H9 (cell line): ENCODE measurements around the gene RFX8. TPM values are rescaled to one million over a fixed set of nuclear protein-coding genes. Genes with fewer than 3 reads are reported as not detected.

Source experiments
- DNase-seq: peaks from one replicate; pipeline ENCODE4 v3.0.0-alpha.2; 2017
- H2AFZ ChIP-seq: one replicate; pipeline ENCODE4 v1.6.1; 2013; ENCODE audit warnings: mild to moderate bottlenecking, low read length, control low read depth, moderate library complexity
- H2AK5ac ChIP-seq: 2 replicates; pipeline ENCODE4 v1.6.1; 2013; ENCODE audit warnings: low read length, control low read depth, mixed read lengths; ENCODE audit not compliant: insufficient read length
- H2BK120ac ChIP-seq: one replicate; pipeline ENCODE4 v1.6.1; 2013; ENCODE audit warnings: low read depth, mild to moderate bottlenecking, low read length, control low read depth, inconsistent platforms; ENCODE audit not compliant: poor library complexity, severe bottlenecking
- H2BK12ac ChIP-seq: 2 replicates; pipeline ENCODE4 v1.6.1; 2013; ENCODE audit warnings: low read length, control low read depth, mixed read lengths, low read depth; ENCODE audit not compliant: insufficient read length
- H2BK15ac ChIP-seq: 2 replicates; pipeline ENCODE4 v1.6.1; 2013; ENCODE audit warnings: low read depth, low read length, control low read depth
- H2BK20ac ChIP-seq: one replicate; pipeline ENCODE4 v1.6.1; 2013; ENCODE audit warnings: low read depth, mild to moderate bottlenecking, low read length, control low read depth, inconsistent platforms; ENCODE audit not compliant: poor library complexity, severe bottlenecking
- H2BK5ac ChIP-seq: 2 replicates; pipeline ENCODE4 v1.6.1; 2013; ENCODE audit warnings: low read length, control low read depth, mixed read lengths; ENCODE audit not compliant: insufficient read length
- H3K14ac ChIP-seq: 2 replicates; pipeline ENCODE4 v1.6.1; 2013; ENCODE audit warnings: low read length, control low read depth; ENCODE audit not compliant: insufficient read depth
- H3K18ac ChIP-seq: 2 replicates; pipeline ENCODE4 v1.6.1; 2013; ENCODE audit warnings: low read depth, mild to moderate bottlenecking, mixed read lengths, low read length, control low read depth; ENCODE audit not compliant: insufficient read length
- H3K23ac ChIP-seq: 2 replicates; pipeline ENCODE4 v1.6.1; 2013; ENCODE audit warnings: low read length, control low read depth, mixed read lengths, low read depth; ENCODE audit not compliant: insufficient read length
- H3K23me2 ChIP-seq: 2 replicates; pipeline ENCODE4 v1.6.1; 2013; ENCODE audit warnings: low read depth, mild to moderate bottlenecking, mixed read lengths, low read length, control low read depth; ENCODE audit not compliant: insufficient read length, poor library complexity, severe bottlenecking
- H3K27ac ChIP-seq: 2 replicates; pipeline ENCODE4 v1.5.1; 2013; ENCODE audit warnings: low read length, control low read depth, mixed read lengths, low read depth; ENCODE audit not compliant: insufficient read length
- H3K27me3 ChIP-seq: 2 replicates; pipeline ENCODE4 v1.6.1; 2013; ENCODE audit warnings: low read length, control low read depth, inconsistent platforms; ENCODE audit not compliant: insufficient read depth
- H3K4ac ChIP-seq: 2 replicates; pipeline ENCODE4 v1.6.1; 2013; ENCODE audit warnings: low read depth, mild to moderate bottlenecking, control low read depth, inconsistent platforms, low read length, moderate library complexity
- H3K4me1 ChIP-seq: 2 replicates; pipeline ENCODE4 v1.6.1; 2013; ENCODE audit warnings: low read length, control low read depth, inconsistent platforms; ENCODE audit not compliant: insufficient read depth
- H3K4me2 ChIP-seq: 2 replicates; pipeline ENCODE4 v1.6.1; 2013; ENCODE audit warnings: low read length, control low read depth, mixed read lengths; ENCODE audit not compliant: insufficient read length, insufficient read depth
- H3K56ac ChIP-seq: 2 replicates; pipeline ENCODE4 v1.6.1; 2013; ENCODE audit warnings: low read depth, mild to moderate bottlenecking, mixed read lengths, low read length, control low read depth; ENCODE audit not compliant: insufficient read length
- H3K79me1 ChIP-seq: 2 replicates; pipeline ENCODE4 v1.6.1; 2013; ENCODE audit warnings: low read depth, mild to moderate bottlenecking, moderate library complexity, low read length, control low read depth, inconsistent platforms; ENCODE audit not compliant: insufficient read depth, poor library complexity, severe bottlenecking
- H3K79me2 ChIP-seq: 2 replicates; pipeline ENCODE4 v1.6.1; 2013; ENCODE audit warnings: low read length, control low read depth, inconsistent platforms; ENCODE audit not compliant: insufficient read depth
- H3K9ac ChIP-seq: 2 replicates; pipeline ENCODE4 v1.6.1; 2013; ENCODE audit warnings: low read length, control low read depth, mixed read lengths; ENCODE audit not compliant: insufficient read length; ENCODE audit errors: extremely low read depth
- H3K9me3 ChIP-seq: one replicate; pipeline ENCODE4 v1.6.1; 2013; ENCODE audit warnings: low read depth, low read length, inconsistent platforms; ENCODE audit not compliant: control insufficient read depth
- H3T11ph ChIP-seq: one replicate; pipeline ENCODE4 v1.6.1; 2013; ENCODE audit warnings: mild to moderate bottlenecking, low read length, control low read depth, inconsistent platforms
- H4K20me1 ChIP-seq: one replicate; pipeline ENCODE4 v1.6.1; 2013; ENCODE audit not compliant: control insufficient read depth, insufficient read length, insufficient read depth
- H4K5ac ChIP-seq: 2 replicates; pipeline ENCODE4 v1.6.1; 2013; ENCODE audit warnings: low read depth, mild to moderate bottlenecking, mixed read lengths, low read length, control low read depth; ENCODE audit not compliant: insufficient read length
- H4K8ac ChIP-seq: replicated peaks from 2 replicates; pipeline ENCODE4 v1.6.1; 2013; ENCODE audit warnings: low read length, control low read depth, mixed read lengths, low read depth; ENCODE audit not compliant: insufficient read length
- H4K91ac ChIP-seq: 2 replicates; pipeline ENCODE4 v1.6.1; 2013; ENCODE audit warnings: low read depth, mild to moderate bottlenecking, moderate library complexity, mixed read lengths, low read length, control low read depth; ENCODE audit not compliant: insufficient read length
- H3K27ac Mint-ChIP-seq, 3 experiments: 2 replicates in 2 of 3; 3 replicates in 1 of 3; pipeline ENCODE4 v1.8.0; 2020 to 2021; ENCODE audit warnings: mixed read lengths in 3 of 3, mild to moderate bottlenecking in 1 of 3, moderate library complexity in 1 of 3
- H3K27me3 Mint-ChIP-seq: 2 replicates; pipeline ENCODE4 v1.8.0; 2021; ENCODE audit warnings: low read depth, mild to moderate bottlenecking, moderate library complexity, mixed read lengths
- H3K36me3 Mint-ChIP-seq, 3 experiments: 2 replicates in 2 of 3; 3 replicates in 1 of 3; pipeline ENCODE4 v1.8.0; 2020 to 2021; ENCODE audit warnings: low read depth in 3 of 3, mixed read lengths in 3 of 3; ENCODE audit not compliant: insufficient read depth in 1 of 3
- H3K4me1 Mint-ChIP-seq, 2 experiments: 2 replicates each; pipeline ENCODE4 v1.8.0; 2020; ENCODE audit warnings: mixed read lengths in 2 of 2
- H3K4me3 Mint-ChIP-seq, 2 experiments: 2 replicates in 1 of 2; 3 replicates in 1 of 2; pipeline ENCODE4 v1.8.0; 2020 to 2021; ENCODE audit warnings: mild to moderate bottlenecking in 2 of 2, mixed read lengths in 2 of 2, moderate library complexity in 1 of 2
- H3K9me3 Mint-ChIP-seq, 2 experiments: 2 replicates in 1 of 2; 3 replicates in 1 of 2; pipeline ENCODE4 v1.8.0; 2020; ENCODE audit warnings: mild to moderate bottlenecking in 2 of 2, mixed read lengths in 2 of 2, moderate library complexity in 1 of 2
- WGBS: extraction: QIAGEN DNeasy Blood & Tissue Kit; methylation state at CpG from one replicate; pipeline ENCODE4 v1.1.7; 2013; ENCODE audit warnings: missing lambda C conversion rate, low lambda C conversion rate, mixed read lengths; ENCODE audit not compliant: insufficient read length; ENCODE audit errors: extremely low coverage; 5-methylcytosine and 5-hydroxymethylcytosine counted together
- total RNA-seq: library from RNA; stranded (reverse); gene quantifications from 2 replicates; pipeline ENCODE4 v1.2.1, GENCODE V29; 2021
- TF ChIP-seq, protein P1 (sequence below): fragments of 200-600 bp; sonication (generic); conservative IDR thresholded peaks from 3 replicates; pipeline ENCODE4 v1.8.0; 2021; ENCODE audit warnings: antibody characterized with exemption, mild to moderate bottlenecking

The RFX8 gene
- total RNA-seq, 1 experiment from 2014 or later: 0.22 TPM

DNA sequence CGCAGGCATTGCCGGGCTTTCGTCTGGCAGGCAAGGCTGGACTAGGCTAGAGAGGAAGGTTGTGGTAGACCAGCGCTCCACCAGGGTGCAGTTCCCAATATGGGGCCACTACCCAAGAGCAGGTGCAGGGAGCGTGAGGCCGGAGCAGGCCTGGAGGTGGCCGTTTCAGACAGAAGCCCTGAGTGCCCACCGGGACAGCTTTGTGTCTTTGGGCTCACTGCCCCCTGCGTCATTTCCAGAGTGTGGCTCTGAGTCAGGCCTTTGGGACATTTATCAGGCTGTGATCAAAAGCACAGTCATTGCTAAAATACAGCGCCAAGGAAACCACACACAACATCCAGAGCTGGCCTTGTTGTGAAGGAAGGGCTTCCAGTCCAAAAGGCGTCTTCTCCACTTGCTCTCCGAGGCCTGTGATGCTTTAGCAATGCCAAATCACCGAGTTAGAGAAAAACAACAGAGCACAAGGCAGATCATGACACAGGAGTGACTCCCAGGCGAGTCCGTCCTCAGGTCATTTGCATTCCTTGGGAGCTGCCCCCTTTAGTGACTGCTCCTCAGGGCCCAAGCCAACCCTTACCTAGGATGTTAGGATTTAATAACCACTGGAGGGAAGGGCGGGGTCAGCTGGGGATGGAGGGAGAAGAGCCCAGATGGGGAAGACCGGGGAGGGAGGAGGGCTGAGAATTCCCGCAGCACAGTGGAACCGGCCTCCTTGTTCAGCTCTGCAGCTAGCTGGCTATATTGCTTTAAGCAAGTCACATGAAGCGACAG lies 42.3 kb downstream of the RFX8 start:
- 0 out of 2 replicates have a peak, but pooled peaks cover 4% of the 10 kb centered on the region for H3K4me1 ChIP-seq
- H3K4me1 Mint-ChIP-seq: peaks cover 12 to 20% of the 10 kb centered on the region in 2 experiments
- H3K79me2 ChIP-seq: no peaks in the 10 kb centered on the region
- no peak overlapping the region for H4K8ac ChIP-seq
- H3K23me2 ChIP-seq: no peaks in the 10 kb centered on the region
- H3K4me2 ChIP-seq: no peak overlapping the region
- H4K91ac ChIP-seq: no peak overlapping the region
- H3K79me1 ChIP-seq: no peaks in the 10 kb centered on the region
- H3K36me3 Mint-ChIP-seq: no peaks in the 10 kb centered on the region
- H2BK5ac ChIP-seq: no peak overlapping the region
- H3K18ac ChIP-seq: no peak overlapping the region
- H2BK120ac ChIP-seq: no peak overlapping the region
- H3K4ac ChIP-seq: no peak overlapping the region
- H2BK20ac ChIP-seq: no peak overlapping the region
- no peaks in the 10 kb centered on the region for H3K9me3 ChIP-seq
- H4K20me1 ChIP-seq: no peaks in the 10 kb centered on the region
- no peak overlapping the region for H2AFZ ChIP-seq
- no peak overlapping the region for H3K23ac ChIP-seq
- peaks cover 4% of the 10 kb centered on the region; the same call in 1 of the 2 replicates for H3K27me3 Mint-ChIP-seq
- no peak overlapping the region for H3K14ac ChIP-seq
- no peak overlapping the region for H3K27ac ChIP-seq
- DNase-seq: no peak
- H2BK15ac ChIP-seq: no peak overlapping the region
- no peak overlapping the region for H2AK5ac ChIP-seq
- no CpG with 5 or more reads among the region's 20 CpGs for WGBS
- H3K4me3 Mint-ChIP-seq: no peak overlapping the region
- no peak overlapping the region for H4K5ac ChIP-seq
- H3K27ac Mint-ChIP-seq: peak overlapping the region in 1 of 3 experiments; percentile 33; a peak in 1 of 7 replicates
- no peaks in the 10 kb centered on the region for H3K9me3 Mint-ChIP-seq
- H3T11ph ChIP-seq: no peak overlapping the region
- TF ChIP-seq, protein P1, sequence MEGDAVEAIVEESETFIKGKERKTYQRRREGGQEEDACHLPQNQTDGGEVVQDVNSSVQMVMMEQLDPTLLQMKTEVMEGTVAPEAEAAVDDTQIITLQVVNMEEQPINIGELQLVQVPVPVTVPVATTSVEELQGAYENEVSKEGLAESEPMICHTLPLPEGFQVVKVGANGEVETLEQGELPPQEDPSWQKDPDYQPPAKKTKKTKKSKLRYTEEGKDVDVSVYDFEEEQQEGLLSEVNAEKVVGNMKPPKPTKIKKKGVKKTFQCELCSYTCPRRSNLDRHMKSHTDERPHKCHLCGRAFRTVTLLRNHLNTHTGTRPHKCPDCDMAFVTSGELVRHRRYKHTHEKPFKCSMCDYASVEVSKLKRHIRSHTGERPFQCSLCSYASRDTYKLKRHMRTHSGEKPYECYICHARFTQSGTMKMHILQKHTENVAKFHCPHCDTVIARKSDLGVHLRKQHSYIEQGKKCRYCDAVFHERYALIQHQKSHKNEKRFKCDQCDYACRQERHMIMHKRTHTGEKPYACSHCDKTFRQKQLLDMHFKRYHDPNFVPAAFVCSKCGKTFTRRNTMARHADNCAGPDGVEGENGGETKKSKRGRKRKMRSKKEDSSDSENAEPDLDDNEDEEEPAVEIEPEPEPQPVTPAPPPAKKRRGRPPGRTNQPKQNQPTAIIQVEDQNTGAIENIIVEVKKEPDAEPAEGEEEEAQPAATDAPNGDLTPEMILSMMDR: no peak
- no peak overlapping the region for H3K9ac ChIP-seq
- no peak overlapping the region for H3K56ac ChIP-seq
- no peak overlapping the region for H2BK12ac ChIP-seq
- H3K27me3 ChIP-seq: no peaks in the 10 kb centered on the region
